ENCODE measurements around the gene OPRM1. TPM values are rescaled to one million over a fixed set of nuclear protein-coding genes. Genes with fewer than 3 reads are reported as not detected.

The OPRM1 gene
- total and polyA plus RNA-seq, 4 donors: not detected

GRCh38 chr6:154285826-154286225 is 246.8 kb downstream of the OPRM1 start:
- no peak overlapping the region for H3K4me3 ChIP-seq (ENCODE audit: low read depth in 1 of 3, low read length in 3 of 3)
- H3K9me3 ChIP-seq (ENCODE audit: control insufficient read depth in 4 of 4, low read length in 3 of 4): peaks cover 0 to 3% (median 0%) of the 10 kb centered on the region in 4 donors
- 83% methylated on average over 1 of the region's 1 CpG for WGBS
- no peaks in the 10 kb centered on the region for H3K27me3 ChIP-seq (ENCODE audit: control insufficient read depth in 4 of 4, insufficient read depth in 4 of 4, low read length in 3 of 4)
- TF ChIP-seq CTCF (IDR thresholded peaks at IDR 0.05; ENCODE audit: low read depth, low read length, missing input control) (no peak), YY1 (IDR thresholded peaks at IDR 0.05) (no peak), REST (IDR thresholded peaks at IDR 0.05) (no peak), RXRA (IDR thresholded peaks at IDR 0.05) (no peak), RAD21 (IDR thresholded peaks at IDR 0.05) (no peak), ATF3 (IDR thresholded peaks at IDR 0.05) (no peak), JUND (IDR thresholded peaks at IDR 0.05) (no peak), GABPA (IDR thresholded peaks at IDR 0.05 in 1 of 2, conservative IDR thresholded peaks at IDR 0.05 in 1 of 2) (no peak), HNF4G (IDR thresholded peaks at IDR 0.05) (no peak), ZBTB33 (IDR thresholded peaks at IDR 0.05) (no peak), MAX (IDR thresholded peaks at IDR 0.05) (no peak), HNF4A (conservative IDR thresholded peaks at IDR 0.05) (no peak), EGR1 (IDR thresholded peaks at IDR 0.05; ENCODE audit: low read depth in 2 of 2) (no peak), TAF1 (conservative IDR thresholded peaks at IDR 0.05) (no peak), SP1 (IDR thresholded peaks at IDR 0.05) (no peak), FOXA1 (IDR thresholded peaks at IDR 0.05) (no peak), NR2F2 (IDR thresholded peaks at IDR 0.05) (no peak)
- H3K36me3 ChIP-seq (ENCODE audit: control insufficient read depth in 4 of 4, insufficient read depth in 3 of 4, low read depth in 1 of 4, low read length in 3 of 4): no peaks in the 10 kb centered on the region
- no peaks in the 10 kb centered on the region for H3K4me1 ChIP-seq (ENCODE audit: control insufficient read depth in 4 of 4, insufficient read depth in 4 of 4, low read length in 3 of 4)
- H3K27ac ChIP-seq (ENCODE audit: low read depth in 1 of 2, low read length in 2 of 2): no peak overlapping the region
- DNase-seq (ENCODE audit: low spot score): no peak
- H3K9ac ChIP-seq (ENCODE audit: low read depth in 1 of 2, low read length in 2 of 2): no peak overlapping the region

Measured in liver (tissue), 9 donors.